ENCODE results near the gene PCDH9.

Gene PCDH9

DNA sequence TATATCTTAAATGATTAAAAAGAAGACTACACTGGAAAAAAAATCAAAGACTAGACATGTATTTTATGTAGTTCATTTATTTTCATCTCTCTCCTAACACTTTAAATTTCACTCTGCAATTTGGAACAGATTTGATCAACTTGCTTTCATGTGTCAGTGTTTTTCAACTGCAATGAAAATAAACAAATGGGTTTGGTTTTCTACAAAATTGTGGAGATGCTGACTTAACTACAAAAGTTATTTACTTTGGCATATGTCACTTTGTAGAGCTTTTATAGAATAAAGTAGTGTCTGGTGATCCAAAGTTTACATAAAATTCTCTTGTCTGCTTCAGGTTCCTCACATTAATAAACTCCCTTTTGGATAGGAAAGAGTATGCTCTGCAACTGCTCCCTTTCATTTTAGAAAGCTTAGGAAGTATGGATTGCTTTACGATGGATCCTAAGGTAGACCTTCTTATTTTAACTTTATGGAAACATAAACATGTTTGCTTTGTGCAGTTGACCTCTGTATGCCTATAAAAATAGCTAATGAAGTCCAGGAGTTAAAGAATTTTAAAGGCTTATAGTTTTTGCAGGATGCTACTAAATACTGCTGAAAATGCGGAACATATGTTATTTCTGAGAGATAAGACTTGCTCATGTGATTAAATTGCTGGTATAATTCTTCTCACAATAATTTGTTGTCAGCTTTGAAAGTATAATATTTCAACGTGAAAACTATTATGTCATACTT, 815.9 kb downstream of the PCDH9 start:
- no peak for DNase-seq

DNA sequence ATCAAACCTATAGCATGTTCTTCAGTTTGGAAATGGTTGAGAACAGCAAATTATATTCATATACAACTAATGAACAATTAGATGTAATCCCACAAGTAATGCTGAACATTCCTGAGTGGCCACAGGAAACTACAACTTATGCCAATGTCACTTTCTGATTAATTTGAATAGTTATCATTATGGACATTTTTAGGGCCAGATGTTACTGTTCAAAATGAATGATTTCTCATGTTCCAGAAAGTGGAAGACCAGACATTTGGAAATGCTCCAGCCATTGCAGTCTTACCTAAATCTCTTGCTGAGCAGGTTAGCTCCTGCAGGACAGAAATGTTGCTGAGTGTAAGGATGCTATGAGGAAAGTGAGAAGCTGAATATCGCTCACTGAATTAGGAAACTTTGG, 819.8 kb downstream of the PCDH9 start:
- DNase-seq: no peak

DNA sequence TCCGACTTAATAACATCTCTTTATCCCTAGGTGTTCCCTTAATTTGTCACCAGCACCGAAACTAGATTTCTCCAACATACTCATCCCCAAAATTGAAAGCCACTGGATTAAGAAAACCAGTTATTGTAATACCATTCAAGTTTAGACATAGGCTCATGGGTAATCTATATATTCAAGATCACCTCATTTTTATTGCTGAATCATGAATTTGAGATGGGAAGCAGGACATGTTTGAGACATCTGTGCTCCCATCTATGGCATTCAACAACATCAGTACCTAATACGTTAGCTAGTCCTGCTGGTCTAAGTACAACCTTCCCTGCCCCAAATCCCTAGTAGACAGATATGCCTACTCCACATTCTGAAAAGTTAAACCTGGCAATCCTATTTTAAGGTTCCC, 820.6 kb downstream of the PCDH9 start:
- DNase-seq: no peak

DNA sequence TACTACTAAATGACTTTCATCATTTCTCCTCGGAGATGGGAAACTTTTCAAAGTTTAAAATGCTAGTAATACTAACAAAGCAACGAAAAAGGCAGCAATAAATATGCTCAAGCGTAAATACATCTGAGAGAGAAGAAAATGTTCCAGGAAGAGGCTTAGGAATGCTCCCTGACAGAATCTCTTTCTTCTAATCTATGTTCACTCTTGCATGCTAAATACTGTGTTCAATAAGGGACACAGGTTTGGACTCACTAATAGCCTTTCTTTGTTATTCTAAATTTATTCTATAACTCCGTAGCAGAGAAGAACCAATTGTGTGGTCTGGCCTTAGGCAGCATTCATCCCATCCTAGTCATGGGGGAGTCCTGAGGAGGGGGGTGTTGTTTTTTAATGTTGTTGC, 823.0 kb downstream of the PCDH9 start:
- no peak for DNase-seq

DNA sequence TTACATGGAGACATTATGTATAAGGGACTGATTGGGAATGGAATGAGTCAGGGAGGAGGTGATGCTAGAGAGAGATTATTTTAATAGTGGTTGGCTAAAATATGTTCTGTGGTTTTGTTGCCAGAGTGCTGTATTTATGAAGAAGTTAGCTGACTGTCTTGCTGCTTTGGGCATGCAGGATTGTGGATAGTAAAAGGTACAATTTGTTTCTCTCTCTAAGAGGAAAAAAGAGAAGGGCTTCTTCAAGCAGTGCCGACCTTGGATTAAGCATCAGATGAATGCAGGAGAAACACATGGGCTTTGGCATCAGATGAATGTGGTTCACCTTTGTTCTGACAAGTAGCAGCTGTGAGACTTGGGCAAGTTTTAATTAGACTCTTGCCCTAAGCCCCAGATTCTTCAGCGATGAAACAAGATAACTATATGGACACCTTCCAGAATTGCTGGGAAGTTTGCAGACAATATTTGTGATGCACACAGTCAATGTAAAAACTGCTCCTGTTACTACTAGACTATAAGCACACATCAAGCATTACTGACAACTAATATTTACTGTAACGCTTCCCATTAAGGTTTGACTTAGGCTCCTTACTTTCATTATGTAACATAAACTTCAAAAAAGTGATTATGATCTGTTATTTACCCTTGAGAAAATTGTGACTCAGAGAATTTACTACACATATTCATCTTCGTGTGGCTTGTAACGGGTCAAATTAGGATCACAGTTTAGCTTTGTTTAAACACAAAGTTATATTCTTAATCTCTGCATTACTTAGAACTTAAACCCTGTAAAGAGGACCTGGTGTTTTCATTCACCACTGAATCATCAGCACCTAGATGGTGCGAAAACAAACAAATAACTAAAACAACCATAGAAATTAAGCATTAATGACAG, 824.0 kb downstream of the PCDH9 start:
- no peak for DNase-seq

DNA sequence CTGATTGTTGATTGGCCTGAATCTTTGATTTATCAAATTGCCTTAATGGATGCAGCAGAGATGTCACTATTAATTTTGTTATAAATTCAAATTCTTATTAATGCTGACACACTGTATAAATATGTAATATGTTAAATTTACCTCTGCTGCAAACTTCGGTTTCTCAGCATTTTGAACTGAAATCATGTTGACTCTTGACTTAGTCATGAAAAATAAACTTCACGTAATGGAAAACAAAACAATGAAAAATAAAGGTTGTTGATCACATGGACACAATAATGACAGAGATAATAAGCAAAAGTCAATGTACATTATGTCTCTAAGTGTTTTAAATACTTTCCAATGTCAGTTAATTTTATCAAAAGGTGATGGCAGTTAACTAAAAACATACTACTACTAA, 827.6 kb downstream of the PCDH9 start:
- DNase-seq: no peak

DNA sequence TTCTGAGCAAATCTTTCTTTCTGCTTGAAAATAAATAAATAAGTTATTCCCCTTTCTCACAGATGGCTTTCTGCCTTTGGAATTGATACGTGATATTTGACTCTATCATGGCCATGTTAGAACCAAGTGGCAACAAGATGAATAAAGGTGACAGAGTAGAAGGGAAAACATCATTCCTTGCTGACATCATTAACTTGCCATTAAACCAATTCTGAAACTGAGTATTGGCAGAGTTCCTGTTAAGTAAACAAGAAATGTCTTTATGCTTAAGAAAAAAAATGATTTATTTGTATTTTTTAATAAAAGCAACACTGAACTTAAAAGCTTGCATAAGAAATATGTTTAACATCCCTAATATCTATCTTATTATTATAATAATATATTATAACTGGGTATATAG, 828.1 kb downstream of the PCDH9 start:
- DNase-seq: no peak

DNA sequence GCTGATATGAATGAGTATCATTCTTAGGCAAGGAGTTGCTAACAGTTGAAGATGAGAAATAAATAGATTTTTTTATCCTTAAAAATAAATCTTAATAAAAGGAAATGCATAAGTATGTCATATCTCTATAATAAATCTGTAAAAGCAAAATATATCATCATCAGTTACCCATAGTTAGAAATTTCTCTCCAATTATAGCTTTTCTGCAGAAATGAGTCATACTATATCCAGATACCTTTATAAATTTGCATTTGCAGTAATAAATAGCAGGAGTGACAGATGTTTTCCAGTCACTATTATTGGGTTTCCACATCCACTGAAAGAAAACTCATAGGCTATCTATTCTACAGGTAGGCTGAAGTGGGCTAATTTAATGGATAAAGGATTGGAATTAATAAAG, 829.8 kb downstream of the PCDH9 start:
- DNase-seq: no peak

DNA sequence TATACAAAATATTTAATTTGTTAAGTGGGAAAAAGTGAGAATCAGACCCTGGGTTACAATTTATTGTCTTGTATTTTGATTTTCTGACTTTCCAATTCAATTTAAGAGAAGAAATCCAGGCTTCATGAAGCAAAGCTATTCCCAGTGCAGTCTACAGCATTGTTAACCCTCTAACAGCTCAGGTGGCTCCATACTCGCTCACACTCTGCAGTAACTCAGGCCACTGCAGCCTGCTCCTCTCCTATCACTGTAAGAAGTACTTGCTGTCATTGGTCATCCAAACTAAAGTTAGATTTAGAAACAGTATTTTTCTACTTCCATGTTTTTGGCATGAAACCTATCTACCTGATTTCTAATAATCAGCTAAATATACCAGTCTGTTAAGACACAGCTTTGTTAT, 830.3 kb downstream of the PCDH9 start:
- DNase-seq: no peak

DNA sequence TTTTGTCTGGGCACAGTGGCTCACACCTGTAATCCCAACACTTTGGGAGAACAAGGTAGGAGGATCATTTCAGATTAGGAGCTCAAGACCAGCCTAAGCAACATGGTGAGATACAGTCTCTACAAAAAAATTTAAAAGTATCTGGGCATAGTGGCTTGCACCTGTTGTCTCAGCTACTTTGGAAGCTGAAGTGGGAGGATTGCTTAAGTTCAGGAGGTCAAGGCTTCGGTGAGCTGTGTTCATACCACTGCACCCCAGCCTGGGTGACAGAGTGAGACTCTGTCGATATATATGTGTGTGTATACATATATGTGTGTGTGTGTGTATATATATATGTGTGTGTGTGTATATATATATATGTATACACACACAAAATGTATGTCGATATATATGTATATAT, 833.0 kb downstream of the PCDH9 start:
- DNase-seq: no peak

DNA sequence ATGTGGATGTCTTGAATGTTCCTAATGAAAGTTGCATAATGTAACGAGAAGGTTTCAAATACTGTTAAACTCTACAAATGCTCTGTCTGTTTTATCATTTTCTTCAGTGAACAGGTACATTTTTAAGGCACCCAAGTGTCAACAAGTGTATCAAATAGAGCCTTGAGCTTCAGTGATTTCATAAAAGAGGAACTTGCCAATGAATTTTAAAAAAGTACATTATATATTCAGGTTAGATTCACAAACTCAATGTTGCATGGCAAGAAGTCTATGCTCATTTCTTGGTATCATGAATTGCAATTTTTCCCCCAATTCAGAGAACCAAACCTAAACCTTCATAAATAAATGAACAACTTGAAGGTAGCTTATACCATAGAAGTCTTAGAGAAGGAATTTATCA, 838.8 kb downstream of the PCDH9 start:
- DNase-seq: no peak

DNA sequence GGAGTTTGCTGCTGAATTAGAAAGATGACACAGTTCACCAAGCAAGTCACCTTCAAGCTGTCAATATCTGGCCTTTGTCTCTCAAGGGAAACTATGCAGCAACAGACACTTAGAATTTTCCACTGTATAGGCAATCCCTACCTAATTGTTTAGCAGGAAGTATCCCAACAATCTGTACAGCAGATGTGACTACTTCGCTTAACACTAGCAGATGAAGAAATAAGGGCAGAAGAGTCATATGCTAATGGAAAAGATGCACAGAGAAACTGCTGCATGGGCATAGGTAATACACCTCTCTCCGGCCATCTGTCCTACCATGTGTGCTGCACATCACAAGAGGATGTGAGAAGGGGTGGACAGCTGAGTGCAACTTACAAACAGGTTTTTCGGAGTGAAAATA, 851.2 kb downstream of the PCDH9 start:
- DNase-seq: no peak

DNA sequence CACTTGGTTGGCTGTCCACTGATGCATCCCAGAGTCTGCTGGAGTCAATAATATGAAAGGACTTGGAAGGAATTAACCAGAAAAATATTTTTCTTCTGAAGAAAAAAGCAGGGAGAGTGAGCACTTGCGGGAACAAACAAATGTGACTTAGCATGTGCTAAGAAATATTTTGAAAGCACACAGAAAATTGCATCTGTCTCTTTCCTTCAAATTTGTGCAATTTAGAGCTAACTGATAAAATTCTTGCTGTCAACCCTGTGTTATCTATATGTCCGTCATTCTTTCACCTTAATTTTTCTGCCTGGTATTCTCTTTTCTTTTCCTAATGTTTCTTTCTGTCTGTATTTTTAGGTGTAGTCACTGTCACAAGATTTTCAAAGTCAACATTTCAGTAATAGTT, 852.6 kb downstream of the PCDH9 start:
- DNase-seq: no peak

DNA sequence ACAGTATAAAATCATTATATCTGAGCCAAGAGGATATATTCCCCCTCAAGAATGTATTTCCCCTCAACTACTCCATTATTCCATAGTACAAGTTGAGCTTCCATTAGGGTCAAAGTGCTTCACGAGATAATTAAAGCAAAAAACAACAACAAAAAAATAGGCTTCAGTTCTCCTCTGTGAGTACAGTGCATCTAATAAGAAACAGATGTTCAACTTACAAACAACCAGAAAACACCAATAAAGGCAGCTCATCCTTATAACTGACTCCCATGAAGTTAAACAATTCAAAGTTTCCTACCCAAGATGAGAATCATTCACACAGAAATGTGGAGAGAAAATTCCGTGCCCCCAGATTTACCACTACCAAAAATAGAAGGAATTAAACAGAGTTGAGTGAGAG, 854.4 kb downstream of the PCDH9 start:
- DNase-seq: no peak

DNA sequence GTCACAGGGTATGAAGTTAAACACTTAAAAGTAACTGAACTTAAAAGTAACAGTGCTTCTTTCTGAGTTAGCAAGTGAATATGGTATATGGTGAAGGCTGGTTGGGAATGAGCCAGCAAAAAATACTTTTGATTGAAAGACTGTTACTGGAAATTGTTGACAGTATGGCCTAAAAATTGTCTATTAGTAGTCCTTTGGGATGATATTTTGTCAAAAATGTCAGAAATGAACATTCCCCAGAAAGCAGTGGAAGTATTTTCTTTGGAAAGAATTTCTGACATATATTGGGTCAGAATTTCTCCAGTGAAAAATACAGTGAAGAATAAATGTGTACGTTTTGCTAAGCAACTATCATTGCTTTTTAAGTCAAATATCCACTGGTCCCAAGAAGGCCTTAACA, 860.5 kb downstream of the PCDH9 start:
- no peak for DNase-seq

DNA sequence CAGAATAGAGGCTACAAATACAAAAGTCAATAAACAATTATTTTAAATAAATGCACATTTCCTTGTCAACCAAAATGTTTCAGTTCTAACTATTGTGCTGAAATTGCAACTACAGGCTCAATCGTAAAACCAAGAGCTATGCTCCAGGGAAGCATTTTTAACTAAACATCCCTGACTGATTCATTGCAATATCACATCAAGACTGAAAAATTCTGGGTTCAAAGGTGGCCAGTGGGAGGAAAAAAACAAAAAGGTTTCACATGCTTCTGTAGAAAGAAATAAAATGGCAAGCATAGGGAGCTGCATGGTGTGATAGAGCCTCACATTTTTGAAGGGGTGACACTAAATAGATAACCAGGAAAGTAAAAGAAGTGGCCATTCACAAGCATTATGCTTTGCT, 862.8 kb downstream of the PCDH9 start:
- DNase-seq: no peak

DNA sequence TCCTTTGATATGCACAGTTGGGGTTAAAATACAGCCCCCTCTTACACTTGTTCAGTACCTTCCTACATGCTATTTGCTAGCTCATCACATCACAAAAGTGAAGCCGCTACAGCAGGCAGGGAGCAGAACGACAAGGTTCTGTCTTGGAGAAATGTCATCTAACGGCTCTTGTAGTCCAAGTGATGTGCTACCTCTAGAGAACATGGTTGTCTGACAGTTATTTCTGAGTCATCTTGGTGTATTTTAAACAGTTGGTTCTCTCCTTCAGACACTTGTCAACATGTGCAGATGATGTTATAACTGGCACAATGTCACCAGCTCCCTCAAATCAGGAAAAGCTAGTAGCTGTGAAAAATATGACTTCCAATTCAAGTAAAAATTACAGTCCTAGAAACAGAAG, 865.0 kb downstream of the PCDH9 start:
- no peak for DNase-seq

DNA sequence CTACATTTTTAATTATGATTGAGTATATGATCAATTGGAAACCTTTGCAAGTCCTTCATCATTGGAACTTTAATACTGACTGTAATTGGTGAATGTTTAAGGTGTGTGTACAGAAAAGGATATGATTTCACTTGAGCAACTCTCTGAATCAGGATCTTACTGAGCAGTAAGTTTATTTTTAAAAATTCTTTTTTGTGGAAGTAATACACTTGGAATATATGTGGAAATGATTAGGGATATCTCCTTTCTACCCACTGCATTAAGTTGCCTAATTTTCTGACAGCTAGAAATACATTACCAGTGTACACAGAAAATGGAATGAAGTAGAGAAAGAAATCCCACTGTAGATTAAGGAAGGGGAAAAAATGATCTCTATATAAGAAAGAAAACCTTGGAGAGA, 865.8 kb downstream of the PCDH9 start:
- no peak for DNase-seq

DNA sequence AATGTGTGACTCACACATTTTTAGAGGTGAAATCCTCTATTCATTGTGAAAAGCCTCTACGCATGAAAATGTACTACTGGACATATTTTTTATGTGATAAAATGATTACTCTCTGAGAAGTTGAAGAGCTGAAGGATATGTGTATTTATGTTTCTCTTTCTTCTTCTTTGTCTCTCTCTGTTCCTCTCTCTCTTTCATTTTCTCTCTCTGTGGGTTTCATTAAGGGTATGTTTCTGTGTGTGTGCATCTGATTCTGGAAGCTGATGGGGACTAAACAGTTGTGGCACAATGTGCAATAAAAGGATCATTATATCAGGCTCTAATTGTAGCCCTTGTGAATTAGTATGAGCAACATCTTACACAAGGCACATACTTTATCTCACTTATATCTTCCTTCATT, 867.7 kb downstream of the PCDH9 start:
- DNase-seq: no peak

DNA sequence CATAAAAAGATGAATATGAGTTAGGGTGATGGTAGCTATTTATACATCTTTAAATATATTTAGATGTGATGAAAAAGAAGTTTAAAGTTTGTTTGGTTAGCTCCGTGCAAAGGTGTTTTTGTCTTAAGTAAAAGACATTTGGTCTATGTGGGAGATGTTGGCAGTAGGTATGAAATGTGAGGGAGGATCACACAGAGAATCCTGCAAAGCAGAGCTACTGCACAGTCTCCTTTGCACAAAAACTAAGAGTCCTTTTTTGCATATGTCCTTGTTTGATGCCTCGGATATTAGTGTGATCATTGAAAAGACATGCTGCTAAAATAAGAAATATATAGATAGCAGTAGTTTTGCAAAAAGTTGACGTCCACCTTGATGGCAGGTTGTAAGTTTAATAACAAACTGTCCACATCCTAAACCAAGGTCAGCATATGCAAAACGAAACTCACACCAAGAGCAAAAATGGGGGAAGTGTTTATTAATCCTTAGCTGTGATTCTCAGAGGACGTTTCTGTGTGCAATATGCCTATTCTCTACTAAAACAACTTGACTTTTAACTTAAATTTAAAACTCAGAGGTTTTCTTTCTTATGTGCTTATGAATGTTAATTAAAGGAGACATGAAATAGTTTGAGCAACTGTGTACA, 870.1 kb downstream of the PCDH9 start:
- no peak for DNase-seq

DNA sequence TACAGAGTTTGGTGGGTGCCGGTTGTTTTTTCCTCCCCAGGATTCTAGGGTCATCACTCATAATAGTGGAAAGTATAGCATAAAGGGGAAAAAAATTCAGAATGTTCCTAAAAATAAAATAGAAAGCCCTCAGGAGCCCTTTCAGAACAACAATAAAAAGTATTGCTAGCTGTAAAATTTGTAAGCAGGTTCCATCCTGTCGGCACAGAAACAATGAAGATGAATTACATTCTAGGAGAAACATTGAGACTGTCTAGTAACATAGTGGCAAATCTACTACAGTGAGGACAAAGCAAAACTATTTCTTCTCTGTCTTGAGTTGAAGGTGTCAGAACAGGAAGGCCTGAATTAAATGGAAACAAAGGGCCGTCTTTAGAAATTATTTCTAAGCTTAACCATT, 870.7 kb downstream of the PCDH9 start:
- DNase-seq: no peak

DNA sequence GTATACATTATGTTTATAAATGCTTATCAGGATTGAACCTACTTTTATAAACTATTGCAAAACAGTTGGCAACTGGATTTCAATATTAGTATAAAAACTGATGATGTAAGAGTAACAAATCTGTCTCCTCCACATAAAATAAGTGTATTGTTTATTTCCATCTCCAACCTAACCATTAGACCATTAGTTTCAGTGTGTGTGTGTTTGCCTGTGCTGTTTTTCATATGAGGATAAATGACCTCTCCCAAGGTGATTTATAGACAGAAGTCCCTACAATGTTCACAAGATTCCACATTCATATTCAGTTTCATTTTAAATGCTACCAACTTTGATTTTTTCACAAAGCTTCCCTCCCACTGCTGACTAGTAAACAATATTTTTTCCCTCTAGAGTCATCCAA, 871.6 kb downstream of the PCDH9 start:
- DNase-seq: no peak

DNA sequence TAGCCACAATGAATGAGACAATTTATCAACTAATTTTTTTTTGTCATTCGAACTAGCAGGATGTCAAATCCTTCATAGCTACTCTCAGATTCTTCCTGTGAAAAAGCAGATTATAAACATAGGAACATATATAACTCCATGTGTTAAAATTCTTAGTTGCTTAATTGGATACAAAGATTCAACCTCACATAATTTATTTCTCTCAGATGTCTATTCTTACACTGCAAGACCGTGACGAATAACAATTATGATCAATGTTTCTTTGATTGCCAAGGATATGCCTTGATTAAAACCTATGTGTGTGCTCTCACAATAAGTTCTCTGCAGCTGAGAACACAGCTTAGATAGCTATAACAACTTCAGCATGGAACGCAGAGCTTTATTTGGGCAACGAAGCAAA, 872.7 kb downstream of the PCDH9 start:
- no peak for DNase-seq

Measured in cerebellar nuclear complex (tissue), 1 donor.